ENCODE results near the gene ERC2.

The ERC2 gene

GRCh38 chr3:56361731-56362130 lies 106.5 kb downstream of the ERC2 start:
- TF ChIP-seq EZH2phosphoT487 (IDR thresholded peaks at IDR 0.05; ENCODE audit: borderline replicate concordance) (no peak), CTCF (conservative IDR thresholded peaks at IDR 0.05; ENCODE audit: low read length) (no peak)
- Histone ChIP-seq H3K9me3 (ENCODE audit: insufficient read depth, low read depth, low read length) (no peaks in the 10 kb centered on the region), H2AFZ (ENCODE audit: low read length) (no peak overlapping the region), H3K36me3 (ENCODE audit: insufficient read depth, low read length) (no peaks in the 10 kb centered on the region), H3K9ac (ENCODE audit: low read depth, low read length, poor library complexity, severe bottlenecking) (no peak overlapping the region), H3K79me2 (ENCODE audit: insufficient read depth, low read length) (no peaks in the 10 kb centered on the region), H3K4me3 (ENCODE audit: low read length, poor library complexity, severe bottlenecking) (no peak overlapping the region), H3K9me2 (replicated peaks; ENCODE audit: low read depth, low read length) (no peaks in the 10 kb centered on the region), H3K4me2 (ENCODE audit: low read depth, low read length, poor library complexity, severe bottlenecking) (no peak overlapping the region), H3K27me3 (ENCODE audit: insufficient read depth, low read length, poor library complexity, severe bottlenecking) (no peaks in the 10 kb centered on the region), H4K20me1 (ENCODE audit: insufficient read depth, low read length, poor library complexity, severe bottlenecking) (no peaks in the 10 kb centered on the region), H3F3A (ENCODE audit: low read depth) (no peaks in the 10 kb centered on the region), H3K4me1 (ENCODE audit: insufficient read depth, low read length, poor library complexity, severe bottlenecking) (no peaks in the 10 kb centered on the region)

- no peaks in the 10 kb centered on the region for H3K9me2 ChIP-seq (replicated peaks; ENCODE audit: low read depth, low read length)
- TF ChIP-seq EZH2phosphoT487 (IDR thresholded peaks at IDR 0.05; ENCODE audit: borderline replicate concordance) = no peak
- no peak for TF ChIP-seq CTCF (conservative IDR thresholded peaks at IDR 0.05; ENCODE audit: low read length)
- no peaks in the 10 kb centered on the region for H3K27me3 ChIP-seq (ENCODE audit: insufficient read depth, low read length, poor library complexity, severe bottlenecking)
- H2AFZ ChIP-seq (ENCODE audit: low read length) = no peak overlapping the region
- H3K9me3 ChIP-seq (ENCODE audit: insufficient read depth, low read depth, low read length) = no peaks in the 10 kb centered on the region
- no peak overlapping the region for H3K4me3 ChIP-seq (ENCODE audit: low read length, poor library complexity, severe bottlenecking)
- no peaks in the 10 kb centered on the region for H4K20me1 ChIP-seq (ENCODE audit: insufficient read depth, low read length, poor library complexity, severe bottlenecking)
- no peak overlapping the region for H3K9ac ChIP-seq (ENCODE audit: low read depth, low read length, poor library complexity, severe bottlenecking)
- no peaks in the 10 kb centered on the region for H3K79me2 ChIP-seq (ENCODE audit: insufficient read depth, low read length)
- no peaks in the 10 kb centered on the region for H3F3A ChIP-seq (ENCODE audit: low read depth)
- no peaks in the 10 kb centered on the region for H3K4me1 ChIP-seq (ENCODE audit: insufficient read depth, low read length, poor library complexity, severe bottlenecking)
- no peak overlapping the region for H3K4me2 ChIP-seq (ENCODE audit: low read depth, low read length, poor library complexity, severe bottlenecking)
- no peaks in the 10 kb centered on the region for H3K36me3 ChIP-seq (ENCODE audit: insufficient read depth, low read length)
Observed at GRCh38 chr3:56357266-56357665, 111.0 kb downstream of the ERC2 start.

DNA sequence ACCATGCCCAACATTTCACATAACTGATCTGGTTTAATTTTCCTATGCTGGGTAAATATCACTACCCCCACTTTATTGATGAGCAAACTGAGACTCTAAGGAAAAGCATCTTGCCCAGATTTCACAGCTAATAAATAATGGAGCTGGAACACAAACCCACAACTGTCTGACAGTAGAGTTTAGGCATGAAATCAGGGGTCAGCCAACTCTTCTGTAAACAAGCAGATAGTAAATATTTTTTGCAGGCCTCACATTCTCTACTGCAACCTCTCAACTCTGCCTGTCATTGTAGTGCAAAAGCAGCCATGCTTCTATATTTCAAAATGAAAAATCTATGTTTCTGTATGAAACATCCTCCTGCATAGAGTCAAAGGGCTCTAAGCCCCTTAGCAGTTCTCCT lies 111.5 kb downstream of the ERC2 start:
- Histone ChIP-seq H3K27me3 (ENCODE audit: insufficient read depth, low read length, poor library complexity, severe bottlenecking) (no peaks in the 10 kb centered on the region), H3K36me3 (ENCODE audit: insufficient read depth, low read length) (no peaks in the 10 kb centered on the region), H3K4me2 (ENCODE audit: low read depth, low read length, poor library complexity, severe bottlenecking) (no peak overlapping the region), H3K9me2 (replicated peaks; ENCODE audit: low read depth, low read length) (no peaks in the 10 kb centered on the region), H3F3A (ENCODE audit: low read depth) (no peaks in the 10 kb centered on the region), H3K4me1 (ENCODE audit: insufficient read depth, low read length, poor library complexity, severe bottlenecking) (no peaks in the 10 kb centered on the region), H3K9ac (ENCODE audit: low read depth, low read length, poor library complexity, severe bottlenecking) (no peak overlapping the region), H4K20me1 (ENCODE audit: insufficient read depth, low read length, poor library complexity, severe bottlenecking) (no peaks in the 10 kb centered on the region), H3K9me3 (ENCODE audit: insufficient read depth, low read depth, low read length) (no peaks in the 10 kb centered on the region), H2AFZ (ENCODE audit: low read length) (no peak overlapping the region), H3K79me2 (ENCODE audit: insufficient read depth, low read length) (no peaks in the 10 kb centered on the region), H3K4me3 (ENCODE audit: low read length, poor library complexity, severe bottlenecking) (no peak overlapping the region)
- TF ChIP-seq CTCF (conservative IDR thresholded peaks at IDR 0.05; ENCODE audit: low read length) = no peak
- no peak for TF ChIP-seq EZH2phosphoT487 (IDR thresholded peaks at IDR 0.05; ENCODE audit: borderline replicate concordance)
